IPS-20b (cell line): Measurements from ENCODE around the gene CACNA1I.

Source experiments
- H3K27ac ChIP-seq: one replicate; pipeline ENCODE4 v1.5.1; 2013; ENCODE audit warnings: low read length
- H3K27me3 ChIP-seq: 2 replicates; pipeline ENCODE4 v1.6.1; 2013; ENCODE audit warnings: mild to moderate bottlenecking, low read length, inconsistent platforms; ENCODE audit not compliant: insufficient read depth
- H3K36me3 ChIP-seq: 2 replicates; pipeline ENCODE4 v1.6.1; 2013; ENCODE audit warnings: low read depth, mild to moderate bottlenecking, inconsistent platforms, low read length, moderate library complexity; ENCODE audit not compliant: insufficient read depth
- H3K4me1 ChIP-seq: 2 replicates; pipeline ENCODE4 v1.6.1; 2013; ENCODE audit warnings: mild to moderate bottlenecking, control low read depth, inconsistent platforms, low read length, moderate library complexity; ENCODE audit not compliant: insufficient read depth
- H3K4me3 ChIP-seq: 2 replicates; pipeline ENCODE4 v1.5.1; 2013; ENCODE audit warnings: mild to moderate bottlenecking, low read length, inconsistent platforms
- H3K9ac ChIP-seq: 2 replicates; pipeline ENCODE4 v1.6.1; 2013; ENCODE audit warnings: low read depth, mild to moderate bottlenecking, inconsistent platforms, low read length, moderate library complexity
- H3K9me3 ChIP-seq: 2 replicates; pipeline ENCODE4 v1.6.1; 2013; ENCODE audit warnings: mild to moderate bottlenecking, low read depth, low read length, inconsistent platforms; ENCODE audit not compliant: insufficient read depth

CACNA1I gene

DNA sequence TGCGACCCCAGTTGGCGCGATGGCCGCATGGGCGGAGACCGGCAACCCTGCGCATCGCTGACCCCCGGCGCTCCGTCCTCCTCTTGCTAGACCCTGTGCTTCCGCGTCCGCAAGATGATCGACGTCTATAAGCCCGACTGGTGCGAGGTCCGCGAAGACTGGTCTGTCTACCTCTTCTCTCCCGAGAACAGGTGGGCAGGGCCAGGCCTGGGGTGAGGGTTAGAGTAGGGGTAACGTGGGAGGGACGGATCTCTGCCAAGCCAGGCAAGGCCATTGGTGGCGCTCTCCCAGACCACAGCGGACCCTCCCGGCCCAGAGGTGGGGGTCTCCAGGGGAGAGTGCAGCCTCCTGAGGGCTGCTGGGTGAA is 92.1 kb downstream of the CACNA1I start:
- Histone ChIP-seq H3K27me3 (peaks cover 62% of the 10 kb centered on the region), H3K36me3 (no peaks in the 10 kb centered on the region), H3K4me3 (peak overlapping the region; percentile 68), H3K9me3 (no peaks in the 10 kb centered on the region), H3K9ac (no peak overlapping the region), H3K27ac (no peak overlapping the region), H3K4me1 (peaks cover 6% of the 10 kb centered on the region; the same call in 1 of the 2 replicates)

DNA sequence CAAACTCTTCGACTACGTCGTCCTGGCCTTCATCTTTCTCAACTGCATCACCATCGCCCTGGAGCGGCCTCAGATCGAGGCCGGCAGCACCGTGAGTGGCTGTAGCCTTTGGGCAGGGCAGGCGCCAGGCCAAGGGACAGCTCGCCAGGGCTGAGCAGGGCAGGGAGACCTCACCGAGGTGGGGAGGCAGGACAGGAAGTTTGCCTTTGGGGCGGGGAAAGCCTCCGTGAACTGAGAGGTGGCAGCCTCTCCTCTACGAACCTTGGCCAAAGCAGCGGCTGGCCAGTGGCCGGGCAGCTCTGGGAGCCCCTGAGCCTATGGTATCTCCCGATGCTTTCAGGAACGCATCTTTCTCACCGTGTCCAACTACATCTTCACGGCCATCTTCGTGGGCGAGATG is 93.2 kb downstream of the CACNA1I start:
- no peak overlapping the region for H3K27ac ChIP-seq
- peaks cover 57% of the 10 kb centered on the region for H3K27me3 ChIP-seq
- no peaks in the 10 kb centered on the region for H3K36me3 ChIP-seq
- peak overlapping the region; percentile 59 for H3K4me3 ChIP-seq
- H3K9ac ChIP-seq, result no peak overlapping the region
- peaks cover 6% of the 10 kb centered on the region; the same call in 1 of the 2 replicates for H3K4me1 ChIP-seq
- H3K9me3 ChIP-seq, result no peaks in the 10 kb centered on the region

DNA sequence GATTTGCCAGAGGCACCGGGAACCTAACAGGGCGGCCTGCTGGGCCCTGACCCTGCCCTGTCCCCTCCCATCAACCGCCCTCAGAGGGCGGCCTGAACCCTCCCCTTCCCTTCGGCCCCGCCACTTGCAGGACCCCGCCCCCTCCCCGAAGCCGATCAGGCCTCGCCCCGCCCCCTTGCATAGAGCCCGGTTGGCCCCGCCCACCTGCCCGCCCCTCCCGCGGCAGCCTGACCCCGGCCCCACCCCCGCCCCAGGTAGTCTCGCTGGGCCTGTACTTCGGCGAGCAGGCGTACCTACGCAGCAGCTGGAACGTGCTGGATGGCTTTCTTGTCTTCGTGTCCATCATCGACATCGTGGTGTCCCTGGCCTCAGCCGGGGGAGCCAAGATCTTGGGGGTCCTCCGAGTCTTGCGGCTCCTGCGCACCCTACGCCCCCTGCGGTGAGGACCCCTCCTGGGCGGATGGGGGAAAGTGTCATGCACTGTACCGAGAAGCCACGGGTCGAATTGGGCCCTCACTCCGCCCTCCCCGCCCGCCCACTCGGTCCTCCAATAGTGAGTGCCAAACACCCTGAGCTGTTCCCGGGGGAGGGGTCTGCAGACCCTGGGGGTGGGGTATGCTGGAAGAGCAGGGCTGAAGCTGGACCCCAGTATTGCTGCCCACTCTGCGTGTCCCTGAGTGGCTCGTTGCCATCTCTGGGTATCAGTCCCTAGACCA is 94.1 kb downstream of the CACNA1I start:
- H3K4me1 ChIP-seq, result peaks cover 6% of the 10 kb centered on the region; the same call in 1 of the 2 replicates
- no peaks in the 10 kb centered on the region for H3K36me3 ChIP-seq
- no peaks in the 10 kb centered on the region for H3K9me3 ChIP-seq
- H3K27me3 ChIP-seq, result peaks cover 54% of the 10 kb centered on the region
- no peak overlapping the region for H3K27ac ChIP-seq
- H3K4me3 ChIP-seq, result peak overlapping the region; percentile 66
- H3K9ac ChIP-seq, result no peak overlapping the region

DNA sequence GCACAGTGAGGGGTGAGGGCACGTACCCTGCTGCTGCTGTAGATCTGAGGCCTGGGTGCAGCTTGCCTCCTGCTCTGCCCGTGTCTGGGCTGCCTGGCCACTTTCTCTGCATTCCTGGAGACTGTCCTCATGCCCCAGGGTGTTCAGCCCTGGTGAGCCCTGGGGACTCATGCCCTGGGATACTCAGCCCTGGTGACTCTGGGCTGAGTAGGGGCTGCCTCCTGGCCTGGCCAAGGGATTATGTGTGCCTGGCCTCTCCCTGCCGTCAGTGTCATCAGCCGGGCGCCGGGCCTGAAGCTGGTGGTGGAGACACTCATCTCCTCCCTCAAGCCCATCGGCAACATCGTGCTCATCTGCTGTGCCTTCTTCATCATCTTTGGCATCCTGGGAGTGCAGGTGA is 94.7 kb downstream of the CACNA1I start:
- Histone ChIP-seq H3K27ac (no peak overlapping the region), H3K4me1 (peaks cover 6% of the 10 kb centered on the region; the same call in 1 of the 2 replicates), H3K36me3 (no peaks in the 10 kb centered on the region), H3K9ac (no peak overlapping the region), H3K4me3 (peak overlapping the region; percentile 66; the same call in 1 of the 2 replicates), H3K27me3 (peaks cover 49% of the 10 kb centered on the region), H3K9me3 (no peaks in the 10 kb centered on the region)

DNA sequence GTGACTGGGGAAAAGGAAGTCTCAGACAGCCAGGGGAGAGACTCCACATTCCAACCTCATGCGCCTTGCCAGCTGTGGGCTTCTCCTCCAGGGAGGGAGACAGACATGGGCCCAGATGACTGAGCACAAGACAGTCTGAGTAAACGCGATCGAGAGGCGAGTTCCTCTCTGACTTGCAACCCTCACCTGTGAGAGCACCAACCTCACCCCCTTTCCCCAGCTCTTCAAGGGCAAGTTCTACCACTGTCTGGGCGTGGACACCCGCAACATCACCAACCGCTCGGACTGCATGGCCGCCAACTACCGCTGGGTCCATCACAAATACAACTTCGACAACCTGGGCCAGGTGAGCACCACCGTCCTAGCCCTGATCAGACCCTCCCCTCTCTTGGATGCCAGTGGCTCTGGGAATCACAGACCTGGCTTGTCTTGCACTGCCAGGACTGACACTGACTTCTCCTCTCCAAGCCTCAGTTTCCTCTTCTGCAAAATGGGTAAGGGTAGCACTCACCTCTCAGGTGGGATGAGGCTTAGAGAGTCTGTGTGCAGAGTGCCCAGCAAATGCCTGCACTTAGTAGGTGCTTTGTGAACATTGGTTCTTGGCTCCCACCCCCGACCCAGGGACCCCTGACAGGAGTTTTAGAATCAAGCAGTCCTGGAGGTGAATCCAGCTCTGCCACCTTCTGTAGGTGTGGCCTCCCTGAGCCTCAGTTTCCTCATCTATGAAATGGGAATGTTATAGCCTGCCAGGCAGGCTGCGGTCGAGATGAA is 95.3 kb downstream of the CACNA1I start:
- Histone ChIP-seq H3K27ac (no peak overlapping the region), H3K9ac (no peak overlapping the region), H3K9me3 (0 out of 2 replicates have a peak, but pooled peaks cover 2% of the 10 kb centered on the region), H3K4me1 (peaks cover 6% of the 10 kb centered on the region; the same call in 1 of the 2 replicates), H3K4me3 (no peak overlapping the region), H3K36me3 (no peaks in the 10 kb centered on the region), H3K27me3 (peaks cover 42% of the 10 kb centered on the region)

DNA sequence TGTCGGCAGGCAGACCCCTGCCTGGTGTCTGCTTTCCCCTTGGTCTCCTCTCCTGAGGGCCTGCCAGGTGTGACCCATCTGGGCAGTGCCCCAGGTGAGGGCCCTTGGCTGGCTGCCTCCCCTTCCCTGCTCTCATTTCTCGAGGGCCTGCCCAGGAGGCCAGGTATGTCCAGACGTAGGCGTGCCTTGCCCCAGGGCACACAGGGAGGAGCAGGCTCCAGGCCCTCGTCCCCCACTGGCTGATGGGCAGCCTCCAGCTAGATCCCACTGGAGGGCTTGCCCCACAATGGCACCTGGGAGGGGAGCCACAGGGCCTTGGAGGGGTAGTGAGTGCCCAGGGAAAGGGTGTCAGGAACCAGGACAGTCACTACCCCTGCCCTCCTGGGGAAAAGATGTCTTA is 95.9 kb downstream of the CACNA1I start:
- H3K4me1 ChIP-seq, result peaks cover 6% of the 10 kb centered on the region; the same call in 1 of the 2 replicates
- H3K4me3 ChIP-seq, result no peak overlapping the region
- H3K9me3 ChIP-seq, result peaks cover 8% of the 10 kb centered on the region; the same call in 1 of the 2 replicates
- peaks cover 36% of the 10 kb centered on the region for H3K27me3 ChIP-seq
- H3K36me3 ChIP-seq, result no peaks in the 10 kb centered on the region
- H3K9ac ChIP-seq, result no peak overlapping the region
- no peak overlapping the region for H3K27ac ChIP-seq

DNA sequence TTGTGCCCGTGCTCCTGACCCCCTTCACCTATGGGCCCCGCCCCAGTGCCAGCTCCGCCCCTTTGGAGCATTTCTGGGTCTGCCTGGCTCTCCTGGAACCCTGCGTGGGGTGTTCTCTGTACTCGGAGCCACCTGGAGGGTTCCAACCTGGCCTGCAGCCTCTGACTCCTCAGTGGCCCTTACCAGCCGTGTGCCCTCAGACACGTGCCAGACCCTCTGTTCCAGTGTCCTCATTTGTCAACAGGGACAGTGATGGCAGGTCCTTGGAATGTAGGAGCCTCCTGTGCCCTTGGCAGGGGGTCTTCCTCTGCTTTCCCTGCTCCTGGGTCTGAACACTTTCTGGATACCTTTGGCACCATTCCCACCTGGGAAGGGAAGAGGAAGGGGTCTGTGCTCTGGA is 96.4 kb downstream of the CACNA1I start:
- H3K4me3 ChIP-seq, result no peak overlapping the region
- H3K36me3 ChIP-seq, result no peaks in the 10 kb centered on the region
- no peak overlapping the region for H3K27ac ChIP-seq
- H3K27me3 ChIP-seq, result peaks cover 32% of the 10 kb centered on the region
- peaks cover 12% of the 10 kb centered on the region for H3K9me3 ChIP-seq
- H3K9ac ChIP-seq, result no peak overlapping the region
- H3K4me1 ChIP-seq, result peaks cover 6% of the 10 kb centered on the region; the same call in 1 of the 2 replicates

DNA sequence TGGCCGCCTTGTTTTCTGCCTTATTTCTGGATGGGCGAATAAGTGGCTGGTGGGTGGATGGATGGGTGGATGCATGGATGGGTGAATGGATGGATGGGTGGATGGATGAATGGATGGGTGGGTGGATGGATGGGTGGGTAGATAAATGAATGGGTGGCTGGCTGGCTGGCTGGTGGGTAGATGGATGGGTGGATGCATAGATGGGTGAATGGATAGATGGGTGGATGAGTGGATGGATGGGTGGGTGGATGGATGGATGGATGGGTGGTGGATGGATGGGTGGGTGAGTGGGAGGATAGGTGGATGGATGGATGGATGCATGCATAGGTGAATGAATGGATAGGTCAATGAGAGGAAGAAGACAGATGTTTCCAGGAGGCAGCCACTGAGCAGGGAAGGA is 98.9 kb downstream of the CACNA1I start:
- Histone ChIP-seq H3K36me3 (no peaks in the 10 kb centered on the region), H3K4me1 (no peaks in the 10 kb centered on the region), H3K27me3 (peaks cover 8% of the 10 kb centered on the region; the same call in 1 of the 2 replicates), H3K9me3 (peaks cover 19% of the 10 kb centered on the region), H3K27ac (no peak overlapping the region), H3K4me3 (no peak overlapping the region), H3K9ac (no peak overlapping the region)

DNA sequence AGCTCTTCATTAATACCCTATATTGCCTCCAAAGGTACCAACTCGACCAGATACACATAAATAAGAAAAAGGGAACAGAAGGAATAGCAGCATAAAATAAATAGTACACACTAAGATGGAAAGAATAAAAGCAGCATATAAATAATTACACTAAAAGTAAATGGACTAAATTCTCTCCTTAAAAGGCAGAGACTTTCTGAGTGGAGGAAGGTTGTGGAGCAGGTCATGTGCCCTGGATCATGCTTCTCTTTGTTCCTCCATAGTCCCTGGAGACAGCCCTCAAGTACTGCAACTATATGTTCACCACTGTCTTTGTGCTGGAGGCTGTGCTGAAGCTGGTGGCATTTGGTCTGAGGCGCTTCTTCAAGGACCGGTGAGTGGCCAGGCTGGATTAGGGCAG is 101.4 kb downstream of the CACNA1I start:
- H3K27me3 ChIP-seq, result no peaks in the 10 kb centered on the region
- peaks cover 19% of the 10 kb centered on the region for H3K9me3 ChIP-seq
- H3K27ac ChIP-seq, result no peak overlapping the region
- no peak overlapping the region for H3K4me3 ChIP-seq
- H3K9ac ChIP-seq, result no peak overlapping the region
- no peaks in the 10 kb centered on the region for H3K4me1 ChIP-seq
- no peaks in the 10 kb centered on the region for H3K36me3 ChIP-seq

DNA sequence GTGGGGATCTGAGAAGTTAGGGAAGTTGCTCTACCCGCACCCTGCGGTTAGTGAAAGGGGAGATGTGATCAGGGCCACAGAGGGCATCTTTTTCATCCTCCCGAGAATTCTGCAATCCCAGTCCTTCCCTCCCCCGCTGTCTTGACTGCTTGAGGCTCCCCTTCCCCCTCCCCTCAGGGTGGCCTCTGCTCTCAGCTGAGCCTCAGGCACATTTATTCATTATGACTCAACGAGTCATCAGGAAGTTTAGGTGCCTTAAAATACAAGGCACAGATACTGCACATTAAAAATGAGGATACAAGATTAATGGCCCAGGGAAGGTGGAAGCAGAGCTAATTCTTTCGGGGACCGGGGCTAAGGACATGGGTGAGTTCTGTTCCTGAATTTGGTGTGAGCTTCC is 104.0 kb downstream of the CACNA1I start:
- Histone ChIP-seq H3K4me1 (no peaks in the 10 kb centered on the region), H3K9ac (no peak overlapping the region), H3K9me3 (peaks cover 19% of the 10 kb centered on the region), H3K27me3 (no peaks in the 10 kb centered on the region), H3K36me3 (no peaks in the 10 kb centered on the region), H3K27ac (no peak overlapping the region), H3K4me3 (no peak overlapping the region)

DNA sequence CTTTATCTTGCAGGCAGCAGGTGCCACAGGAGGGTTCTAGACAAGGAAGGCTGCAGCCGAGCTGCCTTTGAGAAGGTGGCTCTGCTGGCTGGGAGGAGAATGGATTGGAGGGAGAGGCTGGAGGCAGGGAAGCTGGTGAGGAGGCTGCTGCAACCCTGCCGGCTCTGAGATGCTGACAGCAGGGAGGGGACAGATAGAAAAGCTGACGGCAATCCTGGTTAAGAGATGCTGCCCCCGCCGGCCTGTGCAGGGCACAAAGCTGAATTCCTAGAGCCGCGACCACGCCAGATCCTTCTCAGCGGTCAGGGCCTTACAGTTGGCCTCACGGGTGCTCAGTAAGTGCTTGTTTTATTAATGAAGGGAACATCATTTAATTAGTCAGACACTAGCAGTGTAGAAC is 105.4 kb downstream of the CACNA1I start:
- H3K9ac ChIP-seq, result no peak overlapping the region
- H3K27me3 ChIP-seq, result no peaks in the 10 kb centered on the region
- H3K27ac ChIP-seq, result no peak overlapping the region
- H3K9me3 ChIP-seq, result peaks cover 16% of the 10 kb centered on the region
- H3K36me3 ChIP-seq, result no peaks in the 10 kb centered on the region
- H3K4me3 ChIP-seq, result no peak overlapping the region
- H3K4me1 ChIP-seq, result no peaks in the 10 kb centered on the region

DNA sequence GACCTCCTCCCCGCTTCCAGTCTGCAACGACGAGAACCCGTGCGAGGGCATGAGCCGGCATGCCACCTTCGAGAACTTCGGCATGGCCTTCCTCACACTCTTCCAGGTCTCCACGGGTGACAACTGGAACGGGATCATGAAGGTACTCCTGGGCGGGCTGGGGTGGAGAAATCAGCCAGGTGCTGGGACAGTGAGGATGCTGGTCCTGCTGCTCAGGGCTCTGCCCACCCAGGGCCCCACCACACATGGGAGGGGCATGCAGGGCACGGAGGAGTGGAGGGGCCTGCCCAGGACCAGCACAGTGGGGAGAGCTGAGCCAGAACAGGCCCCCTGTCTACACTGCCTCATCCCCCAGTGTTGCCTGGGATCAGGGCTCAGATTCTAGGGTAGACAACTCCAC is 107.4 kb downstream of the CACNA1I start:
- H3K4me3 ChIP-seq, result no peak overlapping the region
- H3K4me1 ChIP-seq, result no peaks in the 10 kb centered on the region
- no peaks in the 10 kb centered on the region for H3K9me3 ChIP-seq
- H3K27ac ChIP-seq, result no peak overlapping the region
- H3K27me3 ChIP-seq, result no peaks in the 10 kb centered on the region
- H3K9ac ChIP-seq, result no peak overlapping the region
- no peaks in the 10 kb centered on the region for H3K36me3 ChIP-seq
